OCI-LY7 (cell line): Measurements from ENCODE around the gene JPH2.

Experiments
- CTCF ChIP-seq: fragments of 200-600 bp; sonication (generic); conservative IDR thresholded peaks from 2 replicates; pipeline ENCODE4 v1.5.1; 2014; ENCODE audit warnings: mild to moderate bottlenecking, antibody characterized with exemption, low read length, moderate library complexity, mixed read lengths
- EZH2phosphoT487 ChIP-seq: fragments of 200-600 bp; sonication (generic); IDR thresholded peaks from 2 replicates; pipeline ENCODE4 v1.6.1; 2018; ENCODE audit warnings: low read depth, borderline replicate concordance, mild to moderate bottlenecking, mixed run types, antibody characterized with exemption, low read length, moderate library complexity, mixed read lengths

GRCh38 chr20:44083220-44083933 lies 103.6 kb downstream of the JPH2 start:
- TF ChIP-seq CTCF (no peak), EZH2phosphoT487 (no peak)
